ENCODE data around the gene NLRP4. TPM values are rescaled to one million over a fixed set of nuclear protein-coding genes. Genes with fewer than 3 reads are reported as not detected.
"Not testable (repeated sequence)": the region's sequence is repeated elsewhere in the genome, so short reads cannot be mapped to it uniquely, and the experiment has no call there.

Gene NLRP4
- total RNA-seq, 2 experiments from 2014 or later: not detected

DNA sequence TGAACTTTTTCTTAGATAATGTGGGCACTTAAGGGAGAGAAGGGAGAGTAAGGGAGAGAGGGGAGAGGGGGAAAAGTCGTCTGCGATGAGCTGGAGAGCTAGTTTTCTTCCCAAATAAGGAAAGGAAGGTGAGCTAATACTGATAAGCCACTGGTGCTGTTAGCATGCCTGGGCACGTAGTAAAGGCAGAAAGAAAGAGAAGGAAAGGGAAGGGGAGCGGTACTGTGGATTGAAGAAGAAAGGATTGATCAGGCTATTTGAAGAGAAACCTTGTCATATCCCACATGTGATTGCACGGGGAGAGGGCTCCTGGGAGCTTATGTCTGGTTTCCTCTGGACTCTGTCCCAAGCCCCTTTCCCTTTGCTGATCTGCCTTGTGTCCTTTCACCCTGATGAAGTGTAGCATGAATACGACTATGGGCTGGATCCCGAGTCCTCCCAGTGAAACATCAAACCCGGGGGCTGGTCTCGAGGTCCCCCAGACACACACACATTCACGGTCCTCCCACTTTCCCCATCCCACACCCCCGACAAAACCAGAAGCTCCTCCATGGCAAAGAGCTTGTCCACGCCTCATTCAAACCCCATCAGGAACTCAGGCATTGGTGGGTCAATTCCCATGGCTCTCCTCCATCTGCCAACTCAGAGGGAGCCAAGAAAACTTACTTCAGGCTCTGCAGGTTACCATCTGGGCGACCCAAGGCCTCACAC, 65.2 kb downstream of the NLRP4 start:
- H3K4me1 Mint-ChIP-seq (ENCODE audit: low read depth): no peaks in the 10 kb centered on the region

GRCh38 chr19:55902080-55902751, 65.9 kb downstream of the NLRP4 start:
- H3K36me3 Mint-ChIP-seq (ENCODE audit: low read depth): peaks cover 2% of the 10 kb centered on the region
- no peak overlapping the region for H3K4me3 Mint-ChIP-seq
- H3K27ac Mint-ChIP-seq: no peak overlapping the region
- CTCF ChIA-PET: no interaction called here
- peaks cover 5% of the 10 kb centered on the region for H3K9me3 Mint-ChIP-seq
- DNase-seq: no peak
- intact Hi-C loops (cut with micrococcal nuclease): no loop called here
- no peaks in the 10 kb centered on the region for H3K27me3 Mint-ChIP-seq (ENCODE audit: low read depth)
- no peaks in the 10 kb centered on the region for H3K4me1 Mint-ChIP-seq (ENCODE audit: low read depth)

More for the DNA sequence above, 65.2 kb downstream of the NLRP4 start:
- intact Hi-C loops (cut with micrococcal nuclease): no loop called here
- H3K4me3 Mint-ChIP-seq: no peak overlapping the region
- CTCF ChIA-PET: no interaction called here
- H3K27ac Mint-ChIP-seq: no peak overlapping the region
- no peaks in the 10 kb centered on the region for H3K27me3 Mint-ChIP-seq (ENCODE audit: low read depth)
- DNase-seq: no peak
- H3K36me3 Mint-ChIP-seq (ENCODE audit: low read depth): peaks cover 2% of the 10 kb centered on the region
- peaks cover 9% of the 10 kb centered on the region for H3K9me3 Mint-ChIP-seq

- Mint-ChIP-seq H3K4me1 (ENCODE audit: low read depth) (no peaks in the 10 kb centered on the region), H3K4me3 (no peak overlapping the region), H3K27me3 (ENCODE audit: low read depth) (peaks cover 8% of the 10 kb centered on the region), H3K27ac (no peak overlapping the region), H3K9me3 (peaks cover 8% of the 10 kb centered on the region), H3K36me3 (ENCODE audit: low read depth) (no peaks in the 10 kb centered on the region)
- no peak for DNase-seq
- CTCF ChIA-PET: no interaction called here
- intact Hi-C loops (cut with micrococcal nuclease): no loop called here
These were observed 70.9 kb downstream of the NLRP4 start for GRCh38 chr19:55907286-55907685.

DNA sequence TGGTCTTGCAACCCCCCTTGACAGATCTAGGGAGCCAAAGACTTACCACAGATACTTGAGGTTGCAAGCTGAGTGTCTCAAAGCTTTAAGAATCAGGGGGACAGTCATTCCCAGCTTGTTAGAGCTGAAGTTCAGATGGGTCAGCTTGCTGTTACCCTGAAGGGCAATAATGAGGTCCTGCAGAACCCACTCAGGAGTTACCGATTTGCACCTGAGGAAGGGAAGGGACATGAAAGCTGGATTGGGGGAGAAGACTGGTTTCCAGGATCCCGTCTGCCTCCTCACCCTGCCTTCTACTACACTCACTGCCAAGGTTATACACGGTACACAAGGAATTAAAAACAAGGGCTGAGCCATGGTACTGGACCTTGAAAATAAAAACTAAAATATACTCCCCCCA, 71.4 kb downstream of the NLRP4 start:
- peaks cover 8% of the 10 kb centered on the region for H3K9me3 Mint-ChIP-seq

GRCh38 chr19:55909801-55910200, 73.5 kb downstream of the NLRP4 start:
- no peak overlapping the region for H3K27ac Mint-ChIP-seq
- no peaks in the 10 kb centered on the region for H3K4me1 Mint-ChIP-seq (ENCODE audit: low read depth)
- peaks cover 8% of the 10 kb centered on the region for H3K27me3 Mint-ChIP-seq (ENCODE audit: low read depth)
- no peaks in the 10 kb centered on the region for H3K36me3 Mint-ChIP-seq (ENCODE audit: low read depth)
- intact Hi-C loops (cut with micrococcal nuclease): no loop called here
- DNase-seq: no peak
- H3K9me3 Mint-ChIP-seq: peaks cover 10% of the 10 kb centered on the region
- CTCF ChIA-PET: no interaction called here
- H3K4me3 Mint-ChIP-seq: no peak overlapping the region

More for the DNA sequence above, 71.4 kb downstream of the NLRP4 start:
- no peak for DNase-seq
- H3K4me1 Mint-ChIP-seq (ENCODE audit: low read depth): no peaks in the 10 kb centered on the region
- CTCF ChIA-PET: no interaction called here
- H3K27me3 Mint-ChIP-seq (ENCODE audit: low read depth): peaks cover 8% of the 10 kb centered on the region
- H3K27ac Mint-ChIP-seq: no peak overlapping the region
- H3K4me3 Mint-ChIP-seq: no peak overlapping the region
- H3K36me3 Mint-ChIP-seq (ENCODE audit: low read depth): no peaks in the 10 kb centered on the region
- intact Hi-C loops (cut with micrococcal nuclease): no loop called here

- DNase-seq: no peak
- Mint-ChIP-seq H3K27ac (no peak overlapping the region), H3K4me1 (ENCODE audit: low read depth) (no peaks in the 10 kb centered on the region), H3K9me3 (peaks cover 21% of the 10 kb centered on the region), H3K36me3 (ENCODE audit: low read depth) (no peaks in the 10 kb centered on the region), H3K27me3 (ENCODE audit: low read depth) (peaks cover 8% of the 10 kb centered on the region), H3K4me3 (no peak overlapping the region)
- intact Hi-C loops (cut with micrococcal nuclease): no loop called here
- CTCF ChIA-PET: no interaction called here
These were observed 76.6 kb downstream of the NLRP4 start for GRCh38 chr19:55912916-55913315.

GRCh38 chr19:55913643-55914268, 77.4 kb downstream of the NLRP4 start:
- CTCF ChIA-PET: no interaction called here
- H3K9me3 Mint-ChIP-seq: peaks cover 24% of the 10 kb centered on the region
- no peak overlapping the region for H3K27ac Mint-ChIP-seq
- DNase-seq: no peak
- peaks cover 8% of the 10 kb centered on the region for H3K27me3 Mint-ChIP-seq (ENCODE audit: low read depth)
- intact Hi-C loops (cut with micrococcal nuclease): no loop called here
- no peak overlapping the region for H3K4me3 Mint-ChIP-seq
- no peaks in the 10 kb centered on the region for H3K36me3 Mint-ChIP-seq (ENCODE audit: low read depth)
- no peaks in the 10 kb centered on the region for H3K4me1 Mint-ChIP-seq (ENCODE audit: low read depth)

- H3K27me3 Mint-ChIP-seq (ENCODE audit: low read depth): peaks cover 2% of the 10 kb centered on the region
- peaks cover 2% of the 10 kb centered on the region for H3K36me3 Mint-ChIP-seq (ENCODE audit: low read depth)
- no peak overlapping the region for H3K4me3 Mint-ChIP-seq
- H3K4me1 Mint-ChIP-seq (ENCODE audit: low read depth): no peaks in the 10 kb centered on the region
- CTCF ChIA-PET: no interaction called here
- no peak overlapping the region for H3K27ac Mint-ChIP-seq
- no peak for DNase-seq
- peaks cover 31% of the 10 kb centered on the region for H3K9me3 Mint-ChIP-seq
- intact Hi-C loops (cut with micrococcal nuclease): no loop called here
These were observed 87.2 kb downstream of the NLRP4 start for GRCh38 chr19:55923556-55923955.

GRCh38 chr19:55927991-55928390, 91.7 kb downstream of the NLRP4 start:
- no peak overlapping the region for H3K27ac Mint-ChIP-seq
- CTCF ChIA-PET: no interaction called here

DNA sequence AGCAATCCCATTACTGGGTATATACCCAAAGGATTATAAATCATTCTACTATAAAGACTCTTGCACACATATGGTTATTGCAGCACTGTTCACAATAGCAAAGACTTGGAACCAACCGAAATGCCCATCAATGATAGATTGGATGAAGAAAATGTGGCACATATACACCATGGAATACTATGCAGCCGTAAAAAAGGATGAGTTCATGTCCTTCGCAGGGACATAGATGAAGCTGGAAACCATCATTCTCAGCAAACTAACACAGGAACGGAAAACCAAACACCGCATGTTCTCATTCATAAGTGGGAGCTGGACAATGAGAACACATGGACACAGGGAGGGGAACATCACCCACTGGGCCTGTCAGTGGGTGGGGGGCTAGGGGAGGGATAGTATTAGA, 92.9 kb downstream of the NLRP4 start:
- H3K27me3 Mint-ChIP-seq (ENCODE audit: low read depth); H3K36me3 Mint-ChIP-seq (ENCODE audit: low read depth); H3K4me3 Mint-ChIP-seq; CTCF ChIA-PET; DNase-seq; intact Hi-C loops (cut with micrococcal nuclease); H3K4me1 Mint-ChIP-seq (ENCODE audit: low read depth); H3K27ac Mint-ChIP-seq: not testable (repeated sequence)
- H3K9me3 Mint-ChIP-seq: peaks cover 11% of the 10 kb centered on the region

More at GRCh38 chr19:55927991-55928390, 91.7 kb downstream of the NLRP4 start:
- no peak overlapping the region for H3K4me3 Mint-ChIP-seq
- no peak for DNase-seq
- H3K36me3 Mint-ChIP-seq (ENCODE audit: low read depth): peaks cover 2% of the 10 kb centered on the region
- H3K27me3 Mint-ChIP-seq (ENCODE audit: low read depth): peaks cover 5% of the 10 kb centered on the region
- no peaks in the 10 kb centered on the region for H3K4me1 Mint-ChIP-seq (ENCODE audit: low read depth)
- H3K9me3 Mint-ChIP-seq: peaks cover 15% of the 10 kb centered on the region
- intact Hi-C loops (cut with micrococcal nuclease): no loop called here

GRCh38 chr19:55930996-55931515, 94.7 kb downstream of the NLRP4 start:
- CTCF ChIA-PET: no interaction called here
- H3K9me3 Mint-ChIP-seq: peaks cover 15% of the 10 kb centered on the region
- intact Hi-C loops (cut with micrococcal nuclease): no loop called here

More at GRCh38 chr19:55930996-55931515, 94.7 kb downstream of the NLRP4 start:
- H3K27ac Mint-ChIP-seq: no peak overlapping the region
- peaks cover 2% of the 10 kb centered on the region for H3K27me3 Mint-ChIP-seq (ENCODE audit: low read depth)
- no peak for DNase-seq
- no peak overlapping the region for H3K4me3 Mint-ChIP-seq
- no peaks in the 10 kb centered on the region for H3K36me3 Mint-ChIP-seq (ENCODE audit: low read depth)
- no peaks in the 10 kb centered on the region for H3K4me1 Mint-ChIP-seq (ENCODE audit: low read depth)
